PFSK-1 (cell line): ENCODE data around the gene APBB1IP.

Experiments used
- FOXP2 ChIP-seq: optimal IDR thresholded peaks from 2 replicates; pipeline ENCODE3; 2011; ENCODE audit warnings: borderline replicate concordance, control low read depth, inconsistent platforms; ENCODE audit not compliant: insufficient read depth; ENCODE audit errors: extremely low read length, extremely low read depth
- POLR2AphosphoS5 ChIP-seq: IDR thresholded peaks from 2 replicates; pipeline ENCODE4 v1.6.1; 2012; ENCODE audit warnings: low read depth, mild to moderate bottlenecking, control low read depth, low read length, moderate library complexity
- SIN3A ChIP-seq: IDR thresholded peaks from 2 replicates; pipeline ENCODE4 v1.6.1; 2012; ENCODE audit warnings: mild to moderate bottlenecking, low read length, moderate library complexity, borderline replicate concordance; ENCODE audit not compliant: insufficient read depth
- TAF1 ChIP-seq: IDR thresholded peaks from 2 replicates; pipeline ENCODE4 v1.6.1; 2012; ENCODE audit warnings: low read length, control low read depth, borderline replicate concordance; ENCODE audit not compliant: insufficient read depth
- TF ChIP-seq, protein P1 (sequence below), 2 experiments: IDR thresholded peaks; 2 replicates each; pipeline versions ENCODE4 v1.6.1 to v1.8.0; 2011 to 2012; ENCODE audit warnings: low read depth in 2 of 2, low read length in 2 of 2, control low read depth in 1 of 2, inconsistent platforms in 1 of 2, mild to moderate bottlenecking in 1 of 2, moderate library complexity in 1 of 2; ENCODE audit not compliant: insufficient read depth in 1 of 2

DNA sequence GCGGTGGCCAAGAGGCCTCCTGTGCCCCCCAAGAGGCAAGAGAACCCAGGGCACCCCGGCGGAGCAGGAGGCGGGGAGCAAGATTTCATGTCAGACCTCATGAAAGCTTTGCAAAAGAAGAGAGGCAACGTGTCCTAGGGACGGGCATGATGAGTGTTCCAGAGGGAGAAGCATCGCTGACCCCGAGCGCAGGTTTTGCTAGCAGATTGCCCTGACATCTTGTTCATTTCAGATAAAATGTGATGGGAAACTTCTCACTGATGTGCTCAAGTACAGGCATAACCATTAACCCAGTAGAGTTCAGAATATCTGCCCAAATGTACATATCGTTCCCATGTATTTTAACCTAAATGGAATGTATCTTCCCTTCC, 129.2 kb downstream of the APBB1IP start:
- TF ChIP-seq POLR2AphosphoS5 (no peak), TAF1 (no peak), FOXP2 (no peak), SIN3A (no peak)
- TF ChIP-seq, protein P1, sequence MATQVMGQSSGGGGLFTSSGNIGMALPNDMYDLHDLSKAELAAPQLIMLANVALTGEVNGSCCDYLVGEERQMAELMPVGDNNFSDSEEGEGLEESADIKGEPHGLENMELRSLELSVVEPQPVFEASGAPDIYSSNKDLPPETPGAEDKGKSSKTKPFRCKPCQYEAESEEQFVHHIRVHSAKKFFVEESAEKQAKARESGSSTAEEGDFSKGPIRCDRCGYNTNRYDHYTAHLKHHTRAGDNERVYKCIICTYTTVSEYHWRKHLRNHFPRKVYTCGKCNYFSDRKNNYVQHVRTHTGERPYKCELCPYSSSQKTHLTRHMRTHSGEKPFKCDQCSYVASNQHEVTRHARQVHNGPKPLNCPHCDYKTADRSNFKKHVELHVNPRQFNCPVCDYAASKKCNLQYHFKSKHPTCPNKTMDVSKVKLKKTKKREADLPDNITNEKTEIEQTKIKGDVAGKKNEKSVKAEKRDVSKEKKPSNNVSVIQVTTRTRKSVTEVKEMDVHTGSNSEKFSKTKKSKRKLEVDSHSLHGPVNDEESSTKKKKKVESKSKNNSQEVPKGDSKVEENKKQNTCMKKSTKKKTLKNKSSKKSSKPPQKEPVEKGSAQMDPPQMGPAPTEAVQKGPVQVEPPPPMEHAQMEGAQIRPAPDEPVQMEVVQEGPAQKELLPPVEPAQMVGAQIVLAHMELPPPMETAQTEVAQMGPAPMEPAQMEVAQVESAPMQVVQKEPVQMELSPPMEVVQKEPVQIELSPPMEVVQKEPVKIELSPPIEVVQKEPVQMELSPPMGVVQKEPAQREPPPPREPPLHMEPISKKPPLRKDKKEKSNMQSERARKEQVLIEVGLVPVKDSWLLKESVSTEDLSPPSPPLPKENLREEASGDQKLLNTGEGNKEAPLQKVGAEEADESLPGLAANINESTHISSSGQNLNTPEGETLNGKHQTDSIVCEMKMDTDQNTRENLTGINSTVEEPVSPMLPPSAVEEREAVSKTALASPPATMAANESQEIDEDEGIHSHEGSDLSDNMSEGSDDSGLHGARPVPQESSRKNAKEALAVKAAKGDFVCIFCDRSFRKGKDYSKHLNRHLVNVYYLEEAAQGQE (IDR thresholded peaks at IDR 0.05; ENCODE audit: insufficient read depth in 1 of 2, low read depth in 2 of 2, low read length in 2 of 2): no peak
